Large intestine (tissue), 3 donors: ENCODE results near the gene TMEM198. TPM values are rescaled to one million over a fixed set of nuclear protein-coding genes. Genes with fewer than 3 reads are reported as not detected.

Source experiments
- DNase-seq, 2 donors: peaks; one replicate each; pipeline versions ENCODE4 v3.0.0 to v3.0.0-alpha.2; 2013
- H3K27ac ChIP-seq: one replicate; pipeline ENCODE4 v1.5.1; 2013; ENCODE audit warnings: low read length
- H3K27me3 ChIP-seq: 2 replicates; pipeline ENCODE4 v1.6.1; 2013; ENCODE audit warnings: low read length; ENCODE audit not compliant: control insufficient read depth, insufficient read depth
- H3K36me3 ChIP-seq: 2 replicates; pipeline ENCODE4 v1.6.1; 2013; ENCODE audit warnings: low read length; ENCODE audit not compliant: control insufficient read depth, insufficient read depth
- H3K4me1 ChIP-seq: one replicate; pipeline ENCODE4 v1.6.1; 2013; ENCODE audit warnings: low read length; ENCODE audit not compliant: control insufficient read depth, insufficient read depth
- H3K4me3 ChIP-seq: one replicate; pipeline ENCODE4 v1.5.1; 2013; ENCODE audit warnings: low read length
- H3K9me3 ChIP-seq: one replicate; pipeline ENCODE4 v1.6.1; 2013; ENCODE audit warnings: mild to moderate bottlenecking, low read depth, low read length, moderate library complexity; ENCODE audit not compliant: control insufficient read depth
- WGBS: methylation state at CpG from one replicate; pipeline ENCODE4 v1.1.5; 2013; ENCODE audit warnings: low lambda C conversion rate; ENCODE audit not compliant: insufficient coverage; 5-methylcytosine and 5-hydroxymethylcytosine counted together
- polyA plus RNA-seq: library from polyadenylated mRNA; unstranded; fragments of 120-200 nt; gene quantifications from one replicate; pipeline ENCODE4 v1.2.1, GENCODE V29; 2013

Gene TMEM198
- polyA plus RNA-seq, 1 donor: 19.9 TPM

DNA sequence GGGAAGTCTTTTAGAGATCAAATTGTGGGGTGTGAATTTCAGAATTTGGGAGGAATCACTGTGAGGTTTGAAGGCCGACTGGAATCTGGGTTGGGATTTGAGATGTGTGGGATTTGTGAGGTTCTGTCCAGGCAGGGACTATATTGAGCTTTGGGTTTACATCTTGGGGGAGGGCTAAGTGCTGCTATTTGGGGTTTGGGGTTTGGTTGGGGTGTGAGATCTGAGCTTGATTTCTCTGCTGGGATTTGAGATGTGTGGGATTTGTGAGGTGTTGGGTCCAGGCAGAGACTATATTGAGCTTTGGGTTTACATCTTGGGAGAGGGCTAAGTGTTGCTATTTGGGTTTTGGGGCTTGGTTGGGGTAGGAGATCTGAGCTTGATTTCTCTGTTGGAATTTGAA, 44.3 kb upstream of the TMEM198 start:
- Histone ChIP-seq H3K9me3 (no peaks in the 10 kb centered on the region), H3K27me3 (peaks cover 35% of the 10 kb centered on the region), H3K4me1 (peaks cover 52% of the 10 kb centered on the region), H3K4me3 (peak overlapping the region; percentile 76), H3K36me3 (peaks cover 24% of the 10 kb centered on the region), H3K27ac (no peak overlapping the region)
- no CpG with 5 or more reads among the region's 1 CpG for WGBS
- no peak for DNase-seq

DNA sequence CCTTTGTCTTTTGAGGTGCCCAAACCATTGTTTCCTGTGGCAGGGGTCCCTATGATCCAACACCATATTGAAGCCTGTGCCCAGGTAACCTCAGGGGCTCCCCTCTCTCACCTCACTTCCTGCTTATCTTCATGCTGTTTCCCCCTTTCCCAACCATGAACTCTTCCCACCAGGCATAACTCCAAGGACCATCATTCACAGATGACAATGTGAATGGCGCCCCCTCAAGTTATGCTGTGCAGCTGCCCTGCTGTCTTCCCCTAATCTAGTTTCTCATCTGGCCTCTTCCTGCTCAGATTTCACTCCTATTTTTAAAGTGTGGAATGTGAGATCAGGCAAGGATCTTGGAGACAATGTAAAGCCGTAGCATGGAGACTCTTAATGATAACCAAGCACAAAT, 43.7 kb upstream of the TMEM198 start:
- peaks cover 50% of the 10 kb centered on the region for H3K4me1 ChIP-seq
- DNase-seq: no peak
- no peak overlapping the region for H3K4me3 ChIP-seq
- peaks cover 29% of the 10 kb centered on the region for H3K27me3 ChIP-seq
- no peak overlapping the region for H3K27ac ChIP-seq
- H3K36me3 ChIP-seq: peaks cover 30% of the 10 kb centered on the region
- WGBS: no CpG with 5 or more reads among the region's 2 CpGs
- no peaks in the 10 kb centered on the region for H3K9me3 ChIP-seq

DNA sequence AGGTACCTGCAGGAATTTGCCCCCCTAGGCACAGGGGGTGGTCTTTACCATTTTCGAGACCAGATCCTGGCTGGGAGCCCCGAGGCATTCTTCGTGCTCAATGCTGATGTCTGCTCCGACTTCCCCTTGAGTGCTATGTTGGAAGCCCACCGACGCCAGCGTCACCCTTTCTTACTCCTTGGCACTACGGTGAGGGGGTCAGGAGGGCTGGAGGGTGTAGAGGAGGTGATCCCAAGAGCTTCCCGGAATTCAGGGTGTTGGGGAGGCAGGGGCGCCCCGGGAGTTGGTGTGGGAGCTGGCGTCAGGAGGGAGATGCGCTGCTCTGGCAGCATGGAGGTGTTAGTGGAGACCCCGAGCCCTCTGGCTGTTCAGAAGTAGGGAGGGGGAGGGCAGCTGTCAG, 42.0 kb upstream of the TMEM198 start:
- H3K4me1 ChIP-seq: peaks cover 36% of the 10 kb centered on the region
- H3K27me3 ChIP-seq: peaks cover 12% of the 10 kb centered on the region
- no peaks in the 10 kb centered on the region for H3K9me3 ChIP-seq
- no CpG with 5 or more reads among the region's 14 CpGs for WGBS
- no peak for DNase-seq
- no peak overlapping the region for H3K4me3 ChIP-seq
- peaks cover 46% of the 10 kb centered on the region for H3K36me3 ChIP-seq
- H3K27ac ChIP-seq: peak overlapping the region; percentile 69

DNA sequence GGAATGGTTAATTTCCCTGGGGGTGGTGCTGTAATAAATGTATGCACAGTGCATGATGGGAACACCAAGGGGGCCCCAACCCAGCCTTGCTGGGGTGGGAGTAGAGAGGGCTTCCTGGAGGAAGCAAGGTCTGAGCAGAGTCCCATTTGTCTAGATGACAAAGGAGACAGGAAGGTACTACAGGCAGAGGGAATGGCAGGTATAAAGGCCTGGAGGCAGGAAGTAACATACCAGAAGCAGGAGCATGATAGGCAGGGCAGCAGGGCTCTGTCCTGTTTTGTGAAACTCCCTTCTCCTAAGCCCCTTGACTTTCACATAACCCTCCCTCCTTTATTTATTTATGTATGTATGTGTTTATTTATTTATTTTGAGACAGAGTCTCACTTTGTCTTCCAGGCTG, 41.2 kb upstream of the TMEM198 start:
- H3K36me3 ChIP-seq: peaks cover 50% of the 10 kb centered on the region
- DNase-seq: no peak

DNA sequence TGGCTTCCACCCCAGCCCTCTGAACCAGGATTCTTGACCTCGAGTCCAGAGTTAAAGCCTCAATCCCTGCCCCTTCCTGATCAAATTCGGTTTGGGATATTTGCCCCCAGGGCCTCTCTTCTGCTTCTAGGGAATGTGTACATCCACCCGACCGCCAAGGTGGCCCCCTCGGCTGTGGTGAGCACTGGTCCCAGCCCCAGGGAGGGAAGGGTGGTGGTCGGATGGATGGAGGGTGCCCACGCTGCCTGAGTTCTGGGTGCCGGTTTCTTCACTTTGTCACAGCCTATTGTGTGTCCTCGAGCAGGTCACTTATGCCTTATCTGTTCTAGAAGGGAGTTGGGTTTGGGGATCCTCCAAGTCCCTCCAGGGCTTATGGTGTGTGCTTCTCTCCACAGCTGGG, 38.2 kb upstream of the TMEM198 start:
- peaks cover 20% of the 10 kb centered on the region for H3K27me3 ChIP-seq
- no peak overlapping the region for H3K4me3 ChIP-seq
- DNase-seq: no peak
- H3K4me1 ChIP-seq: peaks cover 33% of the 10 kb centered on the region
- no peak overlapping the region for H3K27ac ChIP-seq
- WGBS: no CpG with 5 or more reads among the region's 9 CpGs
- H3K36me3 ChIP-seq: peaks cover 50% of the 10 kb centered on the region
- H3K9me3 ChIP-seq: peaks cover under 1% of the 10 kb centered on the region

More for the DNA sequence above, 41.2 kb upstream of the TMEM198 start:
- Histone ChIP-seq H3K9me3 (no peaks in the 10 kb centered on the region), H3K27ac (no peak overlapping the region), H3K4me3 (no peak overlapping the region), H3K27me3 (peaks cover 4% of the 10 kb centered on the region), H3K4me1 (peaks cover 28% of the 10 kb centered on the region)

DNA sequence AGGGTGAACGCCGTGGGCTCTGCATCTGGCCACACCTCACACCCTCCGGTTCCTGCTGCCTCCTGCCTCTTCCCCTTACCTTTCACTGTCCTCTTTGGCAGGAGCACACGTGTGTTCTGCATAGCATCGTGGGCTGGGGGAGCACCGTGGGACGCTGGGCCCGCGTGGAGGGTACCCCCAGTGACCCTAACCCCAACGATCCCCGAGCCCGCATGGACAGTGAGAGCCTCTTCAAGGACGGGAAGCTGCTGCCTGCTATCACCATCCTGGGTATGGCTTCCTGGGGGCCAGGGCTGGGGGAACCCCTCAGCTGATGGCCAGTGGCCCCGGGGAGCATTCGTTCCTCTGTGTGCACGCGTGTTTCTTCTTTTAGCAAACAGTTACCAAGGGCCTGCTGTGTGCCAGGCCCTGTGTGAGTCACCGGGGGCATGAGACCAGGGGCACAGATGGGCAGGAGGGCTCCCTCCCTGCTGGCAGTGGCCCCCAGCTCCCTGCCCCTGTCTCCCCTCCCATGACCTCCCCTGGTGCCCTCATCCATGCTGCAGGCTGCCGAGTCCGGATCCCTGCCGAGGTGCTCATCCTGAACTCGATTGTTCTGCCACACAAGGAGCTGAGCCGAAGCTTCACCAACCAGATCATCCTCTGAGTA, 37.6 kb upstream of the TMEM198 start:
- H3K27ac ChIP-seq: no peak overlapping the region
- peaks cover 7% of the 10 kb centered on the region for H3K9me3 ChIP-seq
- no CpG with 5 or more reads among the region's 23 CpGs for WGBS
- peaks cover 50% of the 10 kb centered on the region for H3K36me3 ChIP-seq
- DNase-seq: no peak
- H3K4me1 ChIP-seq: peaks cover 28% of the 10 kb centered on the region
- peaks cover 27% of the 10 kb centered on the region for H3K27me3 ChIP-seq
- H3K4me3 ChIP-seq: no peak overlapping the region

DNA sequence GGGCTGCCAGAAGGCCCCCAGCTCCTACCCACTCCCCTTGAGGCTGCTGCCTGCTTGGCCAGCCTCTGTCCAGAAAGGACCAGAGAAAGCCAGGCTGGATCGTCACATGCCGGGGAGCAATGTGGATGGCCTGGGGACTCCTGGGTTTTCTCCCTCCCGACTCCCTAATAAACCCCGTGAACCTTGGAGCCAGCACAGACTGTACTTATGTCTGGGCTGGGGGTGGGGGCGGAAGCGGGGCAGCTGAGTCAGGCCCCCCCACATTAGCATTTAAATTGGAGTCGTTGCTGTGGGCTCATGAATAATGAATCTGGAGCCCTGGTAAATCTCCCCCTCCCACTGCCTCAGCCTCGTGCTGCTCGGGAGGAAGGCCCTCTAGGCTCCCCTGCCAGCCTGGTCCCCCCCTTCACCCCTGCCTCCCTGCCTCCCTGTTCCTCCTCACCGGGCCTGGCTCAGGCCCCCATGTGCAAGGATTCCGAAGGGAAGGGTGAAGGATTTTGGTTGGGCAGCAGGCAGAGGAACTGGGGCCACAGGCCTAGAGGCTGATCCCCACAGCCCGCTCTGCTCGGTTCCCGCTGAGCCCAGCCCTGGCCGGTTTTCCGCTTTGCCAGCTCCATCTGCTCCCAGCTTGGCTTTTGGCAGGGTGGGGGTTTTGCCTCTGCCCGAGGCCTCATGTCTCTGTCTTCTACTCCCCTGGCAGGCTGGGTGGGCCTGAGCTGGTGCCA, 36.9 kb upstream of the TMEM198 start:
- Histone ChIP-seq H3K4me3 (no peak overlapping the region), H3K36me3 (peaks cover 46% of the 10 kb centered on the region), H3K4me1 (peaks cover 21% of the 10 kb centered on the region), H3K9me3 (peaks cover 9% of the 10 kb centered on the region), H3K27ac (no peak overlapping the region), H3K27me3 (peaks cover 34% of the 10 kb centered on the region)
- no CpG with 5 or more reads among the region's 17 CpGs for WGBS
- DNase-seq: no peak

DNA sequence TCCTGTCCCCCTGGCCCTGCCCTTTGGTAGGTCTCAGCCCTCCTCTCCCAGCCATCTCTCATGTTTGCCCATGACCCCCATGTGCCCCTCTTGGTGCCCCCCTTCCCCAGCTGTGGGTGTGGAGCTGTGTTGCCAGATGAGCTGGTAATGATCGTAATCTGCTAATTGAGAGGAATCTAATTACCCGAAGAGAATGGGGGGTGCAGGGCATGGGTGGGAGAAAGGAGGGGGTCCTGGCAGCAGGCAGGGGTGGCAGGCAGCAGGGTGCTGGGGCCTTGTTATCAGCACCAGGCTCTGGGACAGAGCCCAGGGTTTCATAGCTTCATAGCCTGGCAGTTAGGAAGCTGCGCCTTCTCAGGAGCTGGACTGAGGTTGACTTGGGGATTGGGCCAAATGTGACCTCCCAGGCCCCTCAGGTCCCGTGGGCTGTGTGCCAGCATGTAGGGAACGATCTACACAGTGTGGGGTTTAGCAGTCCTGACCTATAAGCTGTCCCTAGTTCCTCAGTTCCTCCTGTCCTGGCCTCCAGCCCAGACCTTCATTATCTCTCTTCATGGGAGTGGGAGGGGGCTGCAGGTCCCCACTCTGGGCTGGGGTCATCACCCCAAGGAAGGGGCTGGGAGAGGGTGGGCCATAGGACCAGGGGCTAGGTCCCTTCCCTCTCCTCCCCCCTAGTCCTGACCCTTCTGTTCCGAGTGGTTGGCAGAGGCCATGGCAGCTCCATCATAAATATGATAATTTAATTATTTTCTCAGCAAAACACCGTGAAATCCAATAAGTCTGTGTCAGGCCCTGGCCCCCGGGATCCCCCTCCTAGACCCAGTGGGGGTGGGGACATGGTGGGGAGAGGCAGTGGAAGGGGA, 36.0 kb upstream of the TMEM198 start:
- Histone ChIP-seq H3K4me3 (no peak overlapping the region), H3K27me3 (peaks cover 42% of the 10 kb centered on the region), H3K9me3 (peaks cover 11% of the 10 kb centered on the region), H3K4me1 (peaks cover 23% of the 10 kb centered on the region), H3K36me3 (peaks cover 40% of the 10 kb centered on the region), H3K27ac (no peak overlapping the region)
- WGBS: no CpG with 5 or more reads among the region's 8 CpGs
- no peak for DNase-seq

DNA sequence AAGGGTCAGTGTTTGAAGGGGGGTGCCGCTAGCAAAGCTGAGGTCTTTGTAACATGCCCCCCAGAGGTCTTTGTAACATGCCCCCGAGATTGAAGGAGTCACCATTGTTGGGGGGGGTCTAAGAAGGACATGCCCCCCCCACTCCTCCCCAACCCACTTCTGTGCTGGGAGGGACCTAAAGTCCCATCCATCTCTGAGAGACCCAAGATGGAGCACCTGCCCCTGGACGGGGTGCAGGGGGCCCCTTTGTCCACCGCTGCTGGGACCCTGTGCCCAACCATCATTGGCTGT, 35.4 kb upstream of the TMEM198 start:
- H3K27ac ChIP-seq: no peak overlapping the region
- H3K27me3 ChIP-seq: peaks cover 48% of the 10 kb centered on the region
- H3K9me3 ChIP-seq: peaks cover 12% of the 10 kb centered on the region
- DNase-seq: no peak
- H3K4me3 ChIP-seq: no peak overlapping the region
- peaks cover 24% of the 10 kb centered on the region for H3K4me1 ChIP-seq
- no CpG with 5 or more reads among the region's 4 CpGs for WGBS
- H3K36me3 ChIP-seq: peaks cover 37% of the 10 kb centered on the region

DNA sequence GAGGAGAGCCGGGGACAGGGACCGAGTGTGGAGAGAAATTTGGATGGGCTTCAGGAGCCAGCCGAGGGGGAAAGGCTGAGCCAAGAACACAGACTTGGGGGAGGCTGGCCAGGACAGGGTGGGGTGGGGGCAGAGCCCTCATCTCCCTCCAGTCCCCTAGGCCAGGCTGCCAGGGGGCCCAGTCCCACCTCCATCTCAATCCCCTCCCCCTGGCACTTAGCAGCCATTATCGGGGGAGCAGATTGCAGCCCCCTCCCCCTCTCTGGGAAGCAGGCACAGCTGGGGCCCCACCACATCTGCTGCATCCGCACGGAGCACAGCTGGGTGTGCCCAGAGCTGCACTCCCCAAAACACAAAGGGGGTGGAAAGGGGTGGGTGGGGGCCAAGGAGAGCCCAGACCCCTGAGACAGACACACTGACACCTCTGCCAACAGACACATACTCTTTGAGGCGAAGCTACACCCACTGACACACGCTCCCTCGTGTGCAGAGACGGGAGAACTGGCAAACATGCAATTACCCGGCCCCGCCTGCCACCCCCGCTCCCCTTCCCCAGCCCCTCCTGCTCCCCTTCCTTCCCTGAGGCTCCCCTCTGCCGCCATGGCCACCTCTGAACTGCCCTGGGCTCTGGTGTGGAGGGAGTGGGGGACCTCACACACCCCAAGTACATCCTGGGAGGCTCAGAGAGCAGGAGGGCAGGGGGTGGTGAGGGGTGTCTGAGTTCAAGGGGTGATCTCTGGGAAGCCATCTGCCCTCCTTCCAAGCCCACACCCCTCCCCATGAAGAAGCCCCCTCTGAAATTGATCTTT, 34.7 kb upstream of the TMEM198 start:
- H3K4me1 ChIP-seq: peaks cover 26% of the 10 kb centered on the region
- H3K27me3 ChIP-seq: peaks cover 56% of the 10 kb centered on the region
- H3K36me3 ChIP-seq: peaks cover 29% of the 10 kb centered on the region
- DNase-seq: no peak
- peaks cover 12% of the 10 kb centered on the region for H3K9me3 ChIP-seq
- no peak overlapping the region for H3K4me3 ChIP-seq
- no CpG with 5 or more reads among the region's 14 CpGs for WGBS
- no peak overlapping the region for H3K27ac ChIP-seq
